Liver (tissue), 9 donors: ENCODE results near the gene SPECC1. TPM values are rescaled to one million over a fixed set of nuclear protein-coding genes. Genes with fewer than 3 reads are reported as not detected.

ENCODE experiments used
- DNase-seq: peaks from one replicate; pipeline ENCODE4 v3.0.0-alpha.2; 2017; ENCODE audit warnings: low spot score
- H3K27ac ChIP-seq, 2 donors: one replicate each; pipeline ENCODE4 v1.7.0; 2013; ENCODE audit warnings: inconsistent platforms in 2 of 2, low read length in 2 of 2, control low read depth in 1 of 2, low read depth in 1 of 2, mild to moderate bottlenecking in 1 of 2
- H3K27me3 ChIP-seq, 4 donors: one replicate each; pipeline versions ENCODE4 v1.6.1 to v1.7.0; 2013; ENCODE audit warnings: low read length in 3 of 4, inconsistent platforms in 1 of 4, mild to moderate bottlenecking in 1 of 4, moderate library complexity in 1 of 4; ENCODE audit not compliant: control insufficient read depth in 4 of 4, insufficient read depth in 4 of 4
- H3K36me3 ChIP-seq, 4 donors: one replicate each; pipeline versions ENCODE4 v1.6.1 to v1.7.0; 2013; ENCODE audit warnings: low read length in 3 of 4, mild to moderate bottlenecking in 3 of 4, low read depth in 1 of 4, moderate library complexity in 1 of 4; ENCODE audit not compliant: control insufficient read depth in 4 of 4, insufficient read depth in 3 of 4
- H3K4me1 ChIP-seq, 4 donors: one replicate each; pipeline versions ENCODE4 v1.6.1 to v1.7.0; 2013; ENCODE audit warnings: low read length in 3 of 4, mild to moderate bottlenecking in 3 of 4, moderate library complexity in 1 of 4; ENCODE audit not compliant: control insufficient read depth in 4 of 4, insufficient read depth in 4 of 4
- H3K4me3 ChIP-seq, 3 donors: one replicate each; pipeline versions ENCODE4 v1.6.1 to v1.7.0; 2013; ENCODE audit warnings: low read length in 3 of 3, control low read depth in 1 of 3, low read depth in 1 of 3, mild to moderate bottlenecking in 1 of 3
- H3K9ac ChIP-seq, 2 donors: one replicate each; pipeline ENCODE4 v1.7.0; 2013; ENCODE audit warnings: low read length in 2 of 2, mild to moderate bottlenecking in 2 of 2, moderate library complexity in 2 of 2, control low read depth in 1 of 2, low read depth in 1 of 2
- H3K9me3 ChIP-seq, 4 donors: one replicate each; pipeline versions ENCODE4 v1.6.1 to v1.7.0; 2013; ENCODE audit warnings: low read length in 3 of 4; ENCODE audit not compliant: control insufficient read depth in 4 of 4
- EGR1 ChIP-seq, 2 donors: IDR thresholded peaks; 2 replicates each; pipeline ENCODE4 v1.6.1; 2016 to 2018; ENCODE audit warnings: antibody characterized with exemption in 2 of 2, low read depth in 2 of 2
- FOXA1 ChIP-seq: IDR thresholded peaks from 2 replicates; pipeline ENCODE4 v1.6.1; 2016; ENCODE audit warnings: antibody characterized with exemption
- GABPA ChIP-seq, 2 donors: IDR thresholded peaks in 1 of 2; conservative IDR thresholded peaks in 1 of 2; 2 replicates each; pipeline ENCODE4 v1.6.1; 2016; ENCODE audit warnings: antibody characterized with exemption in 2 of 2, mild to moderate bottlenecking in 1 of 2, moderate library complexity in 1 of 2
- HNF4A ChIP-seq, 2 donors: conservative IDR thresholded peaks; 2 replicates each; pipeline ENCODE4 v1.6.1; 2016; ENCODE audit warnings: antibody characterized with exemption in 2 of 2, mild to moderate bottlenecking in 2 of 2
- HNF4G ChIP-seq: IDR thresholded peaks from 2 replicates; pipeline ENCODE4 v1.6.1; 2016; ENCODE audit warnings: antibody characterized with exemption
- JUND ChIP-seq, 2 donors: IDR thresholded peaks; 2 replicates each; pipeline ENCODE4 v1.6.1; 2016; ENCODE audit warnings: antibody characterized with exemption in 2 of 2
- NR2F2 ChIP-seq: IDR thresholded peaks from 2 replicates; pipeline ENCODE4 v1.6.1; 2016; ENCODE audit warnings: antibody characterized with exemption
- RXRA ChIP-seq, 2 donors: IDR thresholded peaks; 2 replicates each; pipeline ENCODE4 v1.6.1; 2017 to 2018; ENCODE audit warnings: antibody characterized with exemption in 2 of 2, mild to moderate bottlenecking in 1 of 2
- SP1 ChIP-seq: IDR thresholded peaks from 2 replicates; pipeline ENCODE4 v1.6.1; 2018; ENCODE audit warnings: antibody characterized with exemption, mild to moderate bottlenecking
- TAF1 ChIP-seq: conservative IDR thresholded peaks from 2 replicates; pipeline ENCODE4 v1.6.1; 2016; ENCODE audit warnings: antibody characterized with exemption, mild to moderate bottlenecking
- WGBS: extraction: QIAGEN DNeasy Blood & Tissue Kit; methylation state at CpG from one replicate; pipeline ENCODE4 v1.1.7; 2013; 5-methylcytosine and 5-hydroxymethylcytosine counted together
- polyA plus RNA-seq, 2 donors: library from polyadenylated mRNA; stranded (reverse) in 1 of 2; unstranded in 1 of 2; fragments of 200-250 nt in 1 of 2; fragments of >200 nt in 1 of 2; fragmentation: Nextera tagmentation in 1 of 2; extraction: Ambion mirVana in 1 of 2; gene quantifications; one replicate each; pipeline versions ENCODE4 v1.2.1 to v1.2.3, GENCODE V29; 2013 to 2015
- total RNA-seq, 2 donors: library from RNA; depleted of rRNA; stranded (reverse); fragments of >200 nt; gene quantifications; one replicate each; pipeline ENCODE4 v1.2.3, GENCODE V29; 2014
- TF ChIP-seq, protein P1 (sequence below): IDR thresholded peaks from 2 replicates; pipeline ENCODE4 v1.6.1; 2016; ENCODE audit warnings: antibody characterized with exemption
- TF ChIP-seq, protein P2 (sequence below): fragments of 150-350 bp; IDR thresholded peaks from 2 replicates; pipeline ENCODE4 v1.5.1; 2017; ENCODE audit warnings: improper control_type of control experiment, low read depth, low read length; ENCODE audit not compliant: missing input control
- TF ChIP-seq, protein P3 (sequence below): IDR thresholded peaks from 2 replicates; pipeline ENCODE4 v1.6.1; 2016; ENCODE audit warnings: antibody characterized with exemption, mild to moderate bottlenecking
- TF ChIP-seq, protein P4 (sequence below): IDR thresholded peaks from 2 replicates; pipeline ENCODE4 v1.6.1; 2016; ENCODE audit warnings: antibody characterized with exemption
- donor health status: healthy.
- donor health status: healthy.
- donor health status: healthy.
- donor health status: healthy.
- donor health status: healthy.

Gene SPECC1
- total and polyA plus RNA-seq, 4 donors = 0.36 to 70.3 (median 1.8) TPM

DNA sequence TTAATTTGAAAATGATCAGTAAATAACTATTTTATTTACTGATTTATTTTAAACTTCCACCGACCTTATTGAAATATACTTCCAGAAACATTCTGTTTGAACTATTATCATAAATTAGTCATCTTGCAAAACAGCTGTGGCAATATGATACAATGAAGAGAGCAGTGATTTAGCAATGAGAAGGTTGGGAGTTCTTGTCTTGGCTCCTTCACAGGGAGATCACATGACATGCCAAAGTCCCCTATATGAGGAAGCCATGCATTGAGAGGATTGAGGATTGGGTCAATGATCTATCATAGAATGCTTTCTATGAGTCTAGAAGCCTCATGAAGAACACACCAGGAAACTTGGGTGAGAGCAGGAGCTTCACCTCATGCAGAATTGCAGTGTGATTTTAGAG is 235.5 kb downstream of the SPECC1 start (continued):
- TF ChIP-seq, protein P1, sequence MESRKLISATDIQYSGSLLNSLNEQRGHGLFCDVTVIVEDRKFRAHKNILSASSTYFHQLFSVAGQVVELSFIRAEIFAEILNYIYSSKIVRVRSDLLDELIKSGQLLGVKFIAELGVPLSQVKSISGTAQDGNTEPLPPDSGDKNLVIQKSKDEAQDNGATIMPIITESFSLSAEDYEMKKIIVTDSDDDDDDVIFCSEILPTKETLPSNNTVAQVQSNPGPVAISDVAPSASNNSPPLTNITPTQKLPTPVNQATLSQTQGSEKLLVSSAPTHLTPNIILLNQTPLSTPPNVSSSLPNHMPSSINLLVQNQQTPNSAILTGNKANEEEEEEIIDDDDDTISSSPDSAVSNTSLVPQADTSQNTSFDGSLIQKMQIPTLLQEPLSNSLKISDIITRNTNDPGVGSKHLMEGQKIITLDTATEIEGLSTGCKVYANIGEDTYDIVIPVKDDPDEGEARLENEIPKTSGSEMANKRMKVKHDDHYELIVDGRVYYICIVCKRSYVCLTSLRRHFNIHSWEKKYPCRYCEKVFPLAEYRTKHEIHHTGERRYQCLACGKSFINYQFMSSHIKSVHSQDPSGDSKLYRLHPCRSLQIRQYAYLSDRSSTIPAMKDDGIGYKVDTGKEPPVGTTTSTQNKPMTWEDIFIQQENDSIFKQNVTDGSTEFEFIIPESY = no peak
- TF ChIP-seq TAF1 (no peak), SP1 (no peak), GABPA (IDR thresholded peaks at IDR 0.05 in 1 of 2, conservative IDR thresholded peaks at IDR 0.05 in 1 of 2) (no peak)

DNA sequence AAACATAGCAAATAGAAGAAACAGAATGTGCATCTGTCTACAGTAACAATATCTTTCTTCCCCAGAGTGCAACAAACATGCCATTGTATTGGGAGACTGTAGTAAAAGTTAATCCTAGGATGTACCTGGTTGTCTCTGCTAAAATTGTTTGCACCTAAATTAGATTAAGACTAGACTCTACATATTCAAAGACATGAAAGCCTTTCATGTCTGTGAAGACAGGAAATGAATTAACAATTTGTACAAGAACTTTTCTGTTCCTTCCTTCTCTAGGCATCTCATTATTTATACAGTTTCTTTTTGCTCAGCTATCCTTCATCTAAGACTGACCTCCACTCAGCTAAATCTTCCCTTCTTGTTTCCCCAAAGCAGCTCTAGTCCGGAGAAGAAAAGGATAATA is 237.5 kb downstream of the SPECC1 start:
- Histone ChIP-seq H3K9me3 (peaks cover 0 to 3% (median 3%) of the 10 kb centered on the region in 4 donors), H3K27ac (no peak overlapping the region), H3K4me3 (no peak overlapping the region), H3K27me3 (peaks cover 0 to 2% (median 0%) of the 10 kb centered on the region in 4 donors), H3K9ac (no peak overlapping the region), H3K4me1 (no peaks in the 10 kb centered on the region), H3K36me3 (no peaks in the 10 kb centered on the region)
- WGBS = 88% methylated on average over 1 of the region's 1 CpG
- no peak for DNase-seq
- TF ChIP-seq HNF4A (conservative IDR thresholded peaks at IDR 0.05) = no peak

DNA sequence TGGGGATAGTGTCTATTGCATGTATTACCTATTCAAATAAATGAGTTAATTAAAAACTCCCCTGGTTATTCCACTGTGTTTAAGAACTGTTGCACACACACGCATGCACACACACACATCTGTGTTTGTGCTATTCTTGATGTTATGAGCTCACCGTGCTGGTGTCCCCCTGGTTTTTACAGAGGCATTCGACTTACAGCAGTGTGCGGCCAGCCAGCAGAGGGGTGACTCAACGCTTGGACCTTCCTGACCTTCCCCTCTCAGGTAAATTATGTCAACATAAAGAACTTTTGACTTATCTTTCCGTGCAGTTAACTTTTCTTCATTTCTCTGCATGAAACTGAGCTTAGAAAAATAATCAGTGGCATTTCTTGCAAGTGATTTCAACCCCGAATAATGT is 244.2 kb downstream of the SPECC1 start:
- H3K27ac ChIP-seq = no peak overlapping the region
- H3K27me3 ChIP-seq = no peaks in the 10 kb centered on the region
- no peak for DNase-seq
- no peak overlapping the region for H3K4me3 ChIP-seq
- TF ChIP-seq GABPA (IDR thresholded peaks at IDR 0.05 in 1 of 2, conservative IDR thresholded peaks at IDR 0.05 in 1 of 2) (no peak), HNF4A (conservative IDR thresholded peaks at IDR 0.05) (no peak), JUND (IDR thresholded peaks at IDR 0.05) (no peak), TAF1 (no peak), NR2F2 (no peak), RXRA (IDR thresholded peaks at IDR 0.05) (no peak), SP1 (no peak), FOXA1 (no peak), HNF4G (no peak), EGR1 (IDR thresholded peaks at IDR 0.05; ENCODE audit: low read depth in 2 of 2) (no peak)
- TF ChIP-seq, protein P2, sequence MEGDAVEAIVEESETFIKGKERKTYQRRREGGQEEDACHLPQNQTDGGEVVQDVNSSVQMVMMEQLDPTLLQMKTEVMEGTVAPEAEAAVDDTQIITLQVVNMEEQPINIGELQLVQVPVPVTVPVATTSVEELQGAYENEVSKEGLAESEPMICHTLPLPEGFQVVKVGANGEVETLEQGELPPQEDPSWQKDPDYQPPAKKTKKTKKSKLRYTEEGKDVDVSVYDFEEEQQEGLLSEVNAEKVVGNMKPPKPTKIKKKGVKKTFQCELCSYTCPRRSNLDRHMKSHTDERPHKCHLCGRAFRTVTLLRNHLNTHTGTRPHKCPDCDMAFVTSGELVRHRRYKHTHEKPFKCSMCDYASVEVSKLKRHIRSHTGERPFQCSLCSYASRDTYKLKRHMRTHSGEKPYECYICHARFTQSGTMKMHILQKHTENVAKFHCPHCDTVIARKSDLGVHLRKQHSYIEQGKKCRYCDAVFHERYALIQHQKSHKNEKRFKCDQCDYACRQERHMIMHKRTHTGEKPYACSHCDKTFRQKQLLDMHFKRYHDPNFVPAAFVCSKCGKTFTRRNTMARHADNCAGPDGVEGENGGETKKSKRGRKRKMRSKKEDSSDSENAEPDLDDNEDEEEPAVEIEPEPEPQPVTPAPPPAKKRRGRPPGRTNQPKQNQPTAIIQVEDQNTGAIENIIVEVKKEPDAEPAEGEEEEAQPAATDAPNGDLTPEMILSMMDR = no peak
- TF ChIP-seq, protein P1 = no peak
- TF ChIP-seq, protein P3, sequence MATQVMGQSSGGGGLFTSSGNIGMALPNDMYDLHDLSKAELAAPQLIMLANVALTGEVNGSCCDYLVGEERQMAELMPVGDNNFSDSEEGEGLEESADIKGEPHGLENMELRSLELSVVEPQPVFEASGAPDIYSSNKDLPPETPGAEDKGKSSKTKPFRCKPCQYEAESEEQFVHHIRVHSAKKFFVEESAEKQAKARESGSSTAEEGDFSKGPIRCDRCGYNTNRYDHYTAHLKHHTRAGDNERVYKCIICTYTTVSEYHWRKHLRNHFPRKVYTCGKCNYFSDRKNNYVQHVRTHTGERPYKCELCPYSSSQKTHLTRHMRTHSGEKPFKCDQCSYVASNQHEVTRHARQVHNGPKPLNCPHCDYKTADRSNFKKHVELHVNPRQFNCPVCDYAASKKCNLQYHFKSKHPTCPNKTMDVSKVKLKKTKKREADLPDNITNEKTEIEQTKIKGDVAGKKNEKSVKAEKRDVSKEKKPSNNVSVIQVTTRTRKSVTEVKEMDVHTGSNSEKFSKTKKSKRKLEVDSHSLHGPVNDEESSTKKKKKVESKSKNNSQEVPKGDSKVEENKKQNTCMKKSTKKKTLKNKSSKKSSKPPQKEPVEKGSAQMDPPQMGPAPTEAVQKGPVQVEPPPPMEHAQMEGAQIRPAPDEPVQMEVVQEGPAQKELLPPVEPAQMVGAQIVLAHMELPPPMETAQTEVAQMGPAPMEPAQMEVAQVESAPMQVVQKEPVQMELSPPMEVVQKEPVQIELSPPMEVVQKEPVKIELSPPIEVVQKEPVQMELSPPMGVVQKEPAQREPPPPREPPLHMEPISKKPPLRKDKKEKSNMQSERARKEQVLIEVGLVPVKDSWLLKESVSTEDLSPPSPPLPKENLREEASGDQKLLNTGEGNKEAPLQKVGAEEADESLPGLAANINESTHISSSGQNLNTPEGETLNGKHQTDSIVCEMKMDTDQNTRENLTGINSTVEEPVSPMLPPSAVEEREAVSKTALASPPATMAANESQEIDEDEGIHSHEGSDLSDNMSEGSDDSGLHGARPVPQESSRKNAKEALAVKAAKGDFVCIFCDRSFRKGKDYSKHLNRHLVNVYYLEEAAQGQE = no peak
- TF ChIP-seq, protein P4, sequence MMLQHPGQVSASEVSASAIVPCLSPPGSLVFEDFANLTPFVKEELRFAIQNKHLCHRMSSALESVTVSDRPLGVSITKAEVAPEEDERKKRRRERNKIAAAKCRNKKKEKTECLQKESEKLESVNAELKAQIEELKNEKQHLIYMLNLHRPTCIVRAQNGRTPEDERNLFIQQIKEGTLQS = no peak
- H3K9ac ChIP-seq = no peak overlapping the region
- peaks cover 0 to 3% (median 3%) of the 10 kb centered on the region in 4 donors for H3K9me3 ChIP-seq
- 84% methylated on average over 7 of the region's 7 CpGs for WGBS
- H3K36me3 ChIP-seq = no peaks in the 10 kb centered on the region
- no peaks in the 10 kb centered on the region for H3K4me1 ChIP-seq
